Hepatocyte (in vitro differentiated cells): ENCODE data around the gene ATP1A1. TPM values are rescaled to one million over a fixed set of nuclear protein-coding genes. Genes with fewer than 3 reads are reported as not detected.

Experiments
- DNase-seq: peaks from one replicate; pipeline ENCODE4 v3.0.0-alpha.2; 2016; ENCODE audit warnings: low spot score
- H2AFZ ChIP-seq: fragments of 200-600 bp; sonication (generic); 2 replicates; pipeline ENCODE4 v1.6.0; 2016; ENCODE audit warnings: antibody characterized with exemption, mild to moderate bottlenecking
- H3K27ac ChIP-seq: fragments of 200-600 bp; sonication (generic); 2 replicates; pipeline ENCODE4 v1.5.1; 2016; ENCODE audit warnings: mild to moderate bottlenecking
- H3K27me3 ChIP-seq: fragments of 200-600 bp; sonication (generic); 2 replicates; pipeline ENCODE4 v1.6.1; 2016
- H3K36me3 ChIP-seq: fragments of 200-600 bp; sonication (generic); replicated peaks from 2 replicates; pipeline ENCODE4 v1.5.1; 2016; ENCODE audit warnings: low read depth; ENCODE audit not compliant: insufficient read depth
- H3K4me1 ChIP-seq: fragments of 200-600 bp; sonication (generic); 2 replicates; pipeline ENCODE4 v1.5.1; 2016; ENCODE audit warnings: mild to moderate bottlenecking, moderate library complexity; ENCODE audit not compliant: insufficient read depth
- H3K4me2 ChIP-seq: fragments of 200-600 bp; sonication (generic); 2 replicates; pipeline ENCODE4 v1.6.0; 2016
- H3K4me3 ChIP-seq: fragments of 200-600 bp; sonication (generic); 2 replicates; pipeline ENCODE4 v1.5.1; 2016; ENCODE audit warnings: mild to moderate bottlenecking
- H3K79me2 ChIP-seq: fragments of 200-600 bp; sonication (generic); 2 replicates; pipeline ENCODE4 v1.6.0; 2017; ENCODE audit warnings: mild to moderate bottlenecking
- H3K9me2 ChIP-seq: fragments of 200-600 bp; sonication (generic); replicated peaks from 2 replicates; pipeline ENCODE4 v1.6.0; 2017; ENCODE audit warnings: mild to moderate bottlenecking; ENCODE audit not compliant: insufficient read depth
- H3K9me3 ChIP-seq: fragments of 200-600 bp; sonication (generic); 2 replicates; pipeline ENCODE4 v1.5.1; 2016; ENCODE audit warnings: low read depth, mild to moderate bottlenecking
- H4K20me1 ChIP-seq: fragments of 200-600 bp; sonication (generic); 2 replicates; pipeline ENCODE4 v1.6.0; 2016; ENCODE audit warnings: mild to moderate bottlenecking; ENCODE audit not compliant: insufficient read depth, poor library complexity, severe bottlenecking
- CTCF ChIP-seq: fragments of 200-600 bp; sonication (generic); IDR thresholded peaks from 2 replicates; pipeline ENCODE4 v1.5.1; 2016; ENCODE audit warnings: antibody characterized with exemption, mild to moderate bottlenecking; ENCODE audit not compliant: poor library complexity
- EZH2 ChIP-seq: fragments of 200-600 bp; sonication (generic); IDR thresholded peaks from 2 replicates; pipeline ENCODE4 v1.6.1; 2016; ENCODE audit warnings: antibody characterized with exemption, mild to moderate bottlenecking, borderline replicate concordance
- EZH2phosphoT487 ChIP-seq: fragments of 200-600 bp; sonication (generic); IDR thresholded peaks from one replicate; pipeline ENCODE4 v1.6.1; 2018; ENCODE audit warnings: antibody characterized with exemption, mild to moderate bottlenecking, low read depth, moderate library complexity; ENCODE audit not compliant: unreplicated experiment, severe bottlenecking
- WGBS: methylation state at CpG from one replicate; pipeline ENCODE4 v1.1.6; 2016; ENCODE audit warnings: low lambda C conversion rate; ENCODE audit errors: missing lambda C conversion rate; 5-methylcytosine and 5-hydroxymethylcytosine counted together
- polyA plus RNA-seq: library from polyadenylated mRNA; unstranded; fragments of >200 nt; fragmentation: Nextera tagmentation; extraction: Ambion mirVana; gene quantifications from 2 replicates; pipeline ENCODE4 v1.2.1, GENCODE V29; 2016
- total RNA-seq: library from RNA; depleted of rRNA; stranded (reverse); fragments of >200 nt; gene quantifications from 2 replicates; pipeline ENCODE4 v1.2.3, GENCODE V29; 2014

The ATP1A1 gene
- total and polyA plus RNA-seq, 2 experiments from 2014 or later = 412 to 559 TPM

DNA sequence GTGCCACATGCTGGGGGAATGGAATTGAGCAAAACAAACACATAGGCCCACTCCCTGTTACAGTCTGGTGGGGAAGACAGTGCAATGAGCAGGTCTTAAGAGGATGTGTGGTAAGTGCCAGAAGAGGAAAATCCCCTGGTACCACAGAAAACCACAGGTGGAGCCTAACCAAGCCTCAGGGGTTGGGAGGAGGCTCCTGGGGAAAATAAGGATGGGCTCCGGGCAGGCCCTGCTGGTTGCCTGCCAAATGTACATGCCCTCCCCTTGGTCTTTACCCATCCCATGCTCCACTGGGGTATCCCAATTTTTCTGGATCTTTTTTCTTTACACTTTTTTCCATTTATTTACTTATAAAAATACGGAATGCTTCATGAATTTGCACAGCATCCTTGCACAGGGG, 40.4 kb downstream of the ATP1A1 start:
- H3K27ac ChIP-seq = no peak overlapping the region
- H3K9me3 ChIP-seq = no peaks in the 10 kb centered on the region
- H3K4me3 ChIP-seq = no peak overlapping the region
- no peaks in the 10 kb centered on the region for H3K9me2 ChIP-seq
- 95% methylated on average over 2 of the region's 2 CpGs for WGBS
- no peaks in the 10 kb centered on the region for H3K36me3 ChIP-seq
- no peaks in the 10 kb centered on the region for H4K20me1 ChIP-seq
- TF ChIP-seq EZH2 = no peak
- no peak for DNase-seq
- H3K4me1 ChIP-seq = peaks cover 14% of the 10 kb centered on the region
- no peak overlapping the region for H3K4me2 ChIP-seq
- H2AFZ ChIP-seq = no peak overlapping the region
- peaks cover 14% of the 10 kb centered on the region for H3K79me2 ChIP-seq
- no peaks in the 10 kb centered on the region for H3K27me3 ChIP-seq

GRCh38 chr1:116414364-116414763, 41.3 kb downstream of the ATP1A1 start:
- Histone ChIP-seq H3K4me1 (peaks cover 20% of the 10 kb centered on the region), H3K4me2 (no peak overlapping the region), H3K4me3 (no peak overlapping the region), H3K9me3 (no peaks in the 10 kb centered on the region), H3K27me3 (no peaks in the 10 kb centered on the region), H3K9me2 (no peaks in the 10 kb centered on the region), H4K20me1 (no peaks in the 10 kb centered on the region), H2AFZ (no peak overlapping the region), H3K79me2 (peaks cover 14% of the 10 kb centered on the region), H3K27ac (no peak overlapping the region), H3K36me3 (no peaks in the 10 kb centered on the region)
- 98% methylated on average over 3 of the region's 3 CpGs for WGBS
- no peak for TF ChIP-seq EZH2
- no peak for TF ChIP-seq CTCF
- TF ChIP-seq EZH2phosphoT487 = no peak
- no peak for DNase-seq

DNA sequence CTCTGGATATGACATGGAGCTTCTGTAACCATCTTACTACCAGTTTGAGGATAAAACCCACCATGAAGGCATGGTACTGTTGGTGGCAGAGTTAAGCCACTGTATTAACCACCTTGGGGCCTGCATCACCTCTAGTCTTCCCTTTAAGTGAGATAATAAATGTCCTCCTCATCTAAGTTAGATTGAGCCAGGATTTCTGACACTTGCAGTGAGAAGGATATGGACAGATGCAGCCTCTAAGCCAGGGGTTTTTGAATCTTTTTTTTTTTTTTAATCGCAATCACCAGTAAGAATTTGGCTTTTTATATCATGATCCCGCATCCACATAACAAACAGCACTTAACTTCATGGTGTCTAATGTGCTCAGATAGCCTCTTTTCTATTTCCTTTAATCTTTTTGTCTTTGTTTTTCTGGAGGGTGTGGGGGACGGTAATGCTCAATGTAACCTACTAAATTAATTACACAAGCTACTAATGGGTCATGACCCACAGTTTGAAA, 42.2 kb downstream of the ATP1A1 start:
- TF ChIP-seq EZH2 (no peak), CTCF (no peak), EZH2phosphoT487 (no peak)
- H3K4me2 ChIP-seq = no peak overlapping the region
- no peaks in the 10 kb centered on the region for H3K36me3 ChIP-seq
- peaks cover 20% of the 10 kb centered on the region for H3K4me1 ChIP-seq
- DNase-seq = no peak
- no peaks in the 10 kb centered on the region for H4K20me1 ChIP-seq
- no peaks in the 10 kb centered on the region for H3K27me3 ChIP-seq
- WGBS = 91% methylated on average over 3 of the region's 3 CpGs
- no peak overlapping the region for H3K27ac ChIP-seq
- peaks cover 14% of the 10 kb centered on the region for H3K79me2 ChIP-seq
- no peaks in the 10 kb centered on the region for H3K9me2 ChIP-seq
- no peak overlapping the region for H3K4me3 ChIP-seq
- H3K9me3 ChIP-seq = no peaks in the 10 kb centered on the region
- H2AFZ ChIP-seq = no peak overlapping the region

GRCh38 chr1:116415699-116416533, 42.9 kb downstream of the ATP1A1 start:
- H3K79me2 ChIP-seq = peaks cover 14% of the 10 kb centered on the region
- H3K4me3 ChIP-seq = no peak overlapping the region
- H3K4me1 ChIP-seq = peaks cover 20% of the 10 kb centered on the region
- no peak for DNase-seq
- H3K27ac ChIP-seq = peak overlapping the region; percentile 23
- H3K27me3 ChIP-seq = no peaks in the 10 kb centered on the region
- H3K36me3 ChIP-seq = no peaks in the 10 kb centered on the region
- H3K4me2 ChIP-seq = no peak overlapping the region
- 39% methylated on average over 5 of the region's 5 CpGs for WGBS
- no peaks in the 10 kb centered on the region for H3K9me3 ChIP-seq
- no peak for TF ChIP-seq EZH2phosphoT487
- no peak for TF ChIP-seq EZH2
- no peak for TF ChIP-seq CTCF
- H2AFZ ChIP-seq = no peak overlapping the region
- H3K9me2 ChIP-seq = no peaks in the 10 kb centered on the region
- H4K20me1 ChIP-seq = no peaks in the 10 kb centered on the region
